ENCODE results near the gene ACACA.

DNA sequence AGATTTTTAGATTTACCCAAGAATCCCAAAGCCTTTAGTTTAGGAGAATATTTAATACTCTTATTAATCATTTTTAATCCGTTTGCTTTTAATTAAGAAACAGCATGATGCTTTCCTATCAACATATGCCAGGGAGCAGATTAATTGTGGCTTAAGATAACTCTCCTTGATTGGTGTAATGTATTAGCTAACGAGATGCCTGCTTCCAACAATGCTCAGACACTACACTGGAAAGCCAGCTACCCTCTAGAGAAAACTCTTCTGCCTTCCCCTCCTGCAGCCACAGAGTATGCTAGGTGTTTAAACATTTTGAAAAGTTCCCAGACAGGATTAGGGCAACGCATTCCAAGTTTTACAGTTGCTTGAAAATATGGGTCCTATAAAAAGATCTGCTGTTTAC lies 315.7 kb downstream of the ACACA start:
- TF ChIP-seq EP300 (IDR thresholded peaks at IDR 0.05) (no peak), CTCF (IDR thresholded peaks at IDR 0.05) (no peak)
